Ishikawa (cell line): ENCODE results near the gene WFDC1.

Experiments used
- CEBPB ChIP-seq: IDR thresholded peaks from 2 replicates; pipeline ENCODE4 v1.6.1; 2012
- CREB1 ChIP-seq: IDR thresholded peaks from 2 replicates; pipeline ENCODE4 v1.6.1; 2012; ENCODE audit warnings: low read depth
- EGR1 ChIP-seq: IDR thresholded peaks from 2 replicates; pipeline ENCODE4 v1.6.1; 2012
- EP300 ChIP-seq: IDR thresholded peaks from 2 replicates; pipeline ENCODE4 v1.6.1; 2012; ENCODE audit warnings: borderline replicate concordance
- FOXM1 ChIP-seq: IDR thresholded peaks from 2 replicates; pipeline ENCODE4 v1.6.1; 2012; ENCODE audit warnings: low read depth, borderline replicate concordance
- MAX ChIP-seq: IDR thresholded peaks from 2 replicates; pipeline ENCODE4 v1.6.1; 2012
- NFIC ChIP-seq: IDR thresholded peaks from 2 replicates; pipeline ENCODE4 v1.6.1; 2012
- RAD21 ChIP-seq: IDR thresholded peaks from 2 replicates; pipeline ENCODE4 v1.6.1; 2012; ENCODE audit warnings: low read depth
- REST ChIP-seq: IDR thresholded peaks from 2 replicates; pipeline ENCODE4 v1.6.1; 2012; ENCODE audit warnings: low read depth, mild to moderate bottlenecking
- TAF1 ChIP-seq: IDR thresholded peaks from 2 replicates; pipeline ENCODE4 v1.6.1; 2012; ENCODE audit warnings: low read depth, mild to moderate bottlenecking
- TCF12 ChIP-seq: IDR thresholded peaks from 2 replicates; pipeline ENCODE4 v1.6.1; 2012; ENCODE audit warnings: low read depth
- TEAD4 ChIP-seq: IDR thresholded peaks from 2 replicates; pipeline ENCODE4 v1.6.1; 2012
- USF1 ChIP-seq: IDR thresholded peaks from 2 replicates; pipeline ENCODE4 v1.6.1; 2012
- YY1 ChIP-seq: IDR thresholded peaks from 2 replicates; pipeline ENCODE4 v1.6.1; 2012; ENCODE audit warnings: low read depth
- ZBTB7A ChIP-seq: IDR thresholded peaks from 2 replicates; pipeline ENCODE4 v1.6.1; 2012; ENCODE audit warnings: low read depth

WFDC1 gene

GRCh38 chr16:84260766-84261554 lies 33.7 kb upstream of the WFDC1 start:
- TF ChIP-seq FOXM1 (no peak), USF1 (no peak), ZBTB7A (no peak), RAD21 (no peak), EGR1 (no peak), EP300 (no peak), TEAD4 (no peak), REST (no peak), MAX (no peak), NFIC (no peak), YY1 (no peak), TCF12 (no peak), CEBPB (no peak), CREB1 (no peak), TAF1 (no peak)

- TF ChIP-seq TCF12: no peak
- no peak for TF ChIP-seq MAX
Measured at GRCh38 chr16:84262031-84262430, 32.6 kb upstream of the WFDC1 start.

GRCh38 chr16:84262939-84263338 lies 31.7 kb upstream of the WFDC1 start:
- TF ChIP-seq EGR1 (no peak), RAD21 (no peak), ZBTB7A (no peak)

GRCh38 chr16:84266451-84266850 lies 28.2 kb upstream of the WFDC1 start:
- TF ChIP-seq CREB1 (no peak), USF1 (peak; percentile 98), EP300 (no peak), MAX (no peak), ZBTB7A (no peak), EGR1 (no peak), REST (no peak), FOXM1 (no peak)

- TF ChIP-seq REST: no peak
- TF ChIP-seq USF1: no peak
- no peak for TF ChIP-seq FOXM1
- no peak for TF ChIP-seq TAF1
- TF ChIP-seq MAX: no peak
- no peak for TF ChIP-seq EGR1
- no peak for TF ChIP-seq RAD21
Measured at GRCh38 chr16:84267380-84267779, 27.3 kb upstream of the WFDC1 start.
